Effector memory CD8-positive, alpha-beta T cell (primary cell): ENCODE results near the gene LDLRAD4.

Source experiments
- ATAC-seq: fragments of 150-1000 bp; cut with Tn5 transposase; replicated peaks from 2 replicates; pipeline ENCODE4 v1.10.0; 2021; ENCODE audit warnings: mild to moderate bottlenecking, moderate library complexity
- DNase-seq, 3 experiments: peaks; one replicate each; pipeline ENCODE4 v3.0.0; 2021
- H3K27ac Mint-ChIP-seq, 2 donors: one replicate each; pipeline ENCODE4 v1.8.0; 2022; ENCODE audit warnings: mild to moderate bottlenecking in 2 of 2, mixed read lengths in 2 of 2, moderate library complexity in 2 of 2
- H3K27me3 Mint-ChIP-seq, 2 donors: one replicate each; pipeline ENCODE4 v1.8.0; 2022; ENCODE audit warnings: mixed read lengths in 2 of 2
- H3K36me3 Mint-ChIP-seq: one replicate; pipeline ENCODE4 v1.8.0; 2022; ENCODE audit warnings: mild to moderate bottlenecking, moderate library complexity, mixed read lengths; ENCODE audit not compliant: insufficient read depth
- H3K4me1 Mint-ChIP-seq, 2 donors: one replicate each; pipeline ENCODE4 v1.8.0; 2022; ENCODE audit warnings: low read depth in 2 of 2, mixed read lengths in 2 of 2
- H3K4me3 Mint-ChIP-seq, 2 donors: one replicate each; pipeline ENCODE4 v1.8.0; 2022; ENCODE audit warnings: mild to moderate bottlenecking in 2 of 2, mixed read lengths in 2 of 2, moderate library complexity in 2 of 2
- H3K9me3 Mint-ChIP-seq, 2 donors: one replicate each; pipeline ENCODE4 v1.8.0; 2022; ENCODE audit warnings: mixed read lengths in 2 of 2

The LDLRAD4 gene

DNA sequence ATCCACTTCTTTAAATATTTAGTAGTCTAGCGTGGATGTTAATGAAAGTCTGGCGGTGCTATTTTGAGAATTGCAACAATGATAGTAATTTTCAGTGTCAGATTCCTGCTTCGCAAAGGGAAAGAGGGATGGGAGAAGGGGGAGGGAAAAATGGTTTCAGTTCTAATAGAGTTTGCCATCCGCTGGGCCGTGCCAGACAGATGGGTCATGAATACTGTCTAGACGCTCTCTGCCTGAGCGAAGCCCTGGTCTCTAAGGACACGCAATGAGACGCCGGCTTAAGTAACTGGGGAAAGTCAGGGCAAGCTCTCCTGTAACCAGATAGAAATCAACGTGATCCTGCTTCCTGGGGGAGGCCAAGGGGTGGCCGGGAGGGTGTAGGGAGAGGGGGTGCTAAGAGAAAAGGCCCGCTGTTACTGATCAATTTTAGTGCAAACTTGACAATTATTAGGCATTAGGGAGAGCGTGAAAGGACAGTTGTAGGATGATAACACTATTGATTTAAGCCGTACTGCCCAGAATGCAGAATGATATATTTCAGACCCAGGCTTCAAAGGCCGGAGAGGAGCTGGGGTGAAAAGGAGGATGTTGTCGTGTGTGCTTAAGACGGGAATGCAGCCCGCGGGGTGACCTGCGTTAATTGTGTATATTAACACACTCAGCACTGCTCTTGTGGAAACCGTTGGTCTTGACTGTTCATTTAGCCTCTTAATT lies 229.2 kb downstream of the LDLRAD4 start:
- H3K36me3 Mint-ChIP-seq = no peaks in the 10 kb centered on the region
- H3K4me1 Mint-ChIP-seq = peaks cover 0 to 8% of the 10 kb centered on the region in 2 donors
- H3K4me3 Mint-ChIP-seq = no peak overlapping the region
- peaks cover 0 to 14% of the 10 kb centered on the region in 2 donors for H3K27me3 Mint-ChIP-seq
- no peak for DNase-seq
- H3K27ac Mint-ChIP-seq = no peak overlapping the region
- no peaks in the 10 kb centered on the region for H3K9me3 Mint-ChIP-seq
- no peak for ATAC-seq

DNA sequence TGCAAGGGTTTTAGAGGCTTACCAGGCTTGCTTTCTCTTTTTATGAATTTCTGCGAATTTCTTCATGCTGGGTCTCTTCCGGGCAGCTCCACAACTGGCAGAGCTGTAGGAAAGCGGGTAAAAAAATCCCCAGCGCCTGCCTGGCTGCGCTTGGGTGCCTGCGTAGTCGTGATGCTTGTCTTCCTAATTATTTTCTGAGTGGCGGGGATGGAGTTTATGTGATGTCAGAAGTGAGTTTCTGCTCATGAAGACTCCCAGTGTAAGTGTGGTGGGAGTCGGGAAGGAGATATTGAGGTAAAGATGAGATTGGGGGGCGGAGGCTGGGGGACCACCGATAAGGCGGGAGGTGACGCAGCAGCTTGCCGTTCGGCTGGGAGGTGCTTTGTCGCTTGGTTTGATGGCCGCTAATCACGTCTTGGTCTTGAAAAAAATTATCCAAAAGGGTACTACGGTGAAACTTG lies 229.8 kb downstream of the LDLRAD4 start:
- Mint-ChIP-seq H3K27me3 (peaks cover 0 to 11% of the 10 kb centered on the region in 2 donors), H3K4me3 (no peak overlapping the region), H3K4me1 (peaks cover 0 to 7% of the 10 kb centered on the region in 2 donors), H3K36me3 (no peaks in the 10 kb centered on the region), H3K9me3 (no peaks in the 10 kb centered on the region), H3K27ac (no peak overlapping the region)
- DNase-seq (no peak), ATAC-seq (no peak)

DNA sequence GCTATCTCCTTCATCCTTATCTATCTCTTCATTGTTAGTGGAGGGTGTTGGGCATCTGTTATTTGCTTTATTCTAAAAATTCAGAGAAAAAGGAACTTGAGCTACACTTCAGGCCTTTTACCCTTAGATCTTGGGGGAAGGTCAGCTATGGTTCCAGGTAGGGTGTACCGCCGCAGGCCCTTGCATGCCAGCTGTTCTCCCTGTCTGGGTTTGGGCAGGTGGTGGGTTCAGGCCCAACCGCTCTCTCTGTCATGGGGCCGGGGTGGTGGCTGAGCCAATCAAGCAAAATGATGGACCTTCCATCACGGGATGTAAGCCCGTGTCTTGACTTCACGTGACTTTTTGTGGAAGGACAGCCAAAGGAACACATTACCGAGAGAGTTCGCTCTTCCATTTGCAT lies 231.1 kb downstream of the LDLRAD4 start:
- Mint-ChIP-seq H3K4me3 (no peak overlapping the region), H3K27ac (no peak overlapping the region), H3K27me3 (peaks cover 7 to 12% of the 10 kb centered on the region in 2 donors), H3K36me3 (no peaks in the 10 kb centered on the region), H3K9me3 (no peaks in the 10 kb centered on the region), H3K4me1 (peaks cover 10 to 11% of the 10 kb centered on the region in 2 donors)
- DNase-seq = no peak
- ATAC-seq = no peak

DNA sequence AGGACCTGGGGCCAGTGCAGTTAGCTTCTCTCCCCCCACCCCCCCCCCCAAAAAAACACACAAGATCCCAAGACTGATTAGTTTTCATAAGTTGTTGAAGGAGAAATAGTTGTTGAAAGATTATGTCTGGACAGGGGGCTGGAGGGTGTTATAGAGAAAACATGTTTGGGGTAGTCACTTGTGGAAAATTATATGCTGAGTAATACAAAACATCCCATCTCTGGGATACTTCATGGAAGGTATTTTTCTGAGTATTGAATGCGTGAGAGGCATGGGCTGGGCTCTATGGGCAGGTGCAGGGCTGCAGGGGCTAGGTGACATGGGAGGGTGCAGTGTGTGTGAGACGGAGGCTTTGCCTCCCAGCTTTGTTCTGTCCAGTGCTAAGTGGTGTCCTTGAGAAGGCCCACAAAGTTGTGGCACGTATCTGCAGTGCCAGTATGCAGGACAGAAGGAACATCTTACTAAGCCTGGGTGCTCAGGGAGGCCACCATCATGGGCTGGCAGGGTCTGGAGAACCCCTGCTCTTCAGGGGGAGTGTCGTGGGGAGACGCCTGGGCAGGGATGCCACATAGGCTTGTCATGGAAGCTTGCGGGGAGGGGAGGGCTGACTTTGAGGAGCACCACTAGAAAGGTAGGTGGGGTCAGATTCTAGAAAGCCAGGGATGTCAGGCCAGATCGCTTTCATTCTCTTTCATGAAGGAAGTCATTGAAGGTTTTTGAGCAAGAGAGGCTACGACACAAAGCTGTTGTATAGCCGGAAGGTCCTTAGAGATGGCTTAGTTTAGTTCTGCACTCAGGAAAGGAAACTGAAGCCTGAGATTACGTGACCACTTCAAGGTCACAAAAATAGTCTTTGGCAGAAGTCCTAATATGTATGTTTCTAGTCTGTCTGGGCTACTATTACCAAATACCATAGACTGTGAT lies 232.0 kb downstream of the LDLRAD4 start:
- H3K9me3 Mint-ChIP-seq = no peaks in the 10 kb centered on the region

DNA sequence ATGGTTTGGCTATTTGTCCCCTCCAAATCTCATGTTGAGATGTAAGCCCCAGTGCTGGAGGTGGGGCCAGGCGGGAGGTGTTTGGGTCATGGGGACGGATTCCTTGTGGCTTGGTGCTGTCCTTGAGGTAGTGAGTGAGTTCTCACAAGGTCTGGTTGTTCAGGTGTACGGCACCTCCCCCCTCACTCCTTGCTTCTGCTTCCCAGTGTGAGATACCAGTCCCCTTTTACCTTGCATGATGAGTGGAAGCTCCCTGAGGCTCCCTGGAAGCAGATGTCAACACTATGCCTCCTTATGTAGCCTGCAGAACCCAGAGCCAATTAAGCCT lies 232.6 kb downstream of the LDLRAD4 start:
- no peaks in the 10 kb centered on the region for H3K9me3 Mint-ChIP-seq

More for the DNA sequence above, 232.0 kb downstream of the LDLRAD4 start:
- DNase-seq = no peak
- ATAC-seq = no peak
- no peak overlapping the region for H3K27ac Mint-ChIP-seq
- peaks cover 12% of the 10 kb centered on the region in 2 donors for H3K4me1 Mint-ChIP-seq
- H3K4me3 Mint-ChIP-seq = no peak overlapping the region
- H3K36me3 Mint-ChIP-seq = no peaks in the 10 kb centered on the region
- H3K27me3 Mint-ChIP-seq = peaks cover 10 to 14% of the 10 kb centered on the region in 2 donors

DNA sequence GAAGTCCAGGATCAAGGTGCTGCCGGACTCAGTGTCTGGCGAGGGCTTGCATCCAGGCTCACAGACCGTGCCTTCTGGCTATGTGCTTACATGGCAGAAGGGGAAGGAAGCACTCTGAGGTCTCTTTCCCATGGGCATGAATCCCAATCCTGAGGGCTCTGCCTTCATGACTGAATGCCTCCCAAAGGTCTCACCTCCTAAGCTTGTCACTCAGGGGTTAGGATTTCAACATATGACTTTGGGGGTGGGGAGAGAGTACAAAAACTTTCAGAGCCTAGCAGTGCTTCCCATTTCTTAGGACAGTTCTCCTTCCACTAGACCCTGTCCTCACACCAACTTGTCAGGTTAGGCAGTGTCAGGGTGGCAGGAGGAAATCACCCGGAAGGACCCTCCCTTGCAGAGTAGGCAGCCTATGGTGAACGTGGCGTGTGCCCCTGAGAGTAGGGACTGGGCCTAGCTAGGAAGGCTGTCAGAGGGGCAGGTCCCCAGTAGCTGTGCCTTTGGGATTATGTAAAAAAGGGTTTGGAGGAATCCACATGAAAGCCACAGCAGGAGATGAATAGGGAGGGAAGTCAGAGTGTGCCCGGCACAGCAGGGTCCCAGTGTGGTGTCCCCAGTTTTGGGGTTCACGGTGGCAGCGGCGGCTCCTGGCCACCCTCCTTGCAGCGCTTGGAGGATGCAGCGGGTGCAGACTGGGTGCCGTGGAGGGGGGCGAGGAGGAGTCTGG lies 233.3 kb downstream of the LDLRAD4 start:
- H3K27me3 Mint-ChIP-seq = peaks cover 10 to 14% of the 10 kb centered on the region in 2 donors
- peaks cover 22% of the 10 kb centered on the region in 2 donors for H3K4me1 Mint-ChIP-seq
- H3K4me3 Mint-ChIP-seq = no peak overlapping the region
- H3K36me3 Mint-ChIP-seq = no peaks in the 10 kb centered on the region
- H3K9me3 Mint-ChIP-seq = no peaks in the 10 kb centered on the region
- DNase-seq (no peak), ATAC-seq (no peak)
- no peak overlapping the region for H3K27ac Mint-ChIP-seq

More for the DNA sequence above, 232.6 kb downstream of the LDLRAD4 start:
- no peak overlapping the region for H3K27ac Mint-ChIP-seq
- DNase-seq = no peak
- no peak overlapping the region for H3K4me3 Mint-ChIP-seq
- H3K4me1 Mint-ChIP-seq = peaks cover 18% of the 10 kb centered on the region in 2 donors
- no peaks in the 10 kb centered on the region for H3K36me3 Mint-ChIP-seq
- H3K27me3 Mint-ChIP-seq = peaks cover 10 to 14% of the 10 kb centered on the region in 2 donors
- no peak for ATAC-seq

DNA sequence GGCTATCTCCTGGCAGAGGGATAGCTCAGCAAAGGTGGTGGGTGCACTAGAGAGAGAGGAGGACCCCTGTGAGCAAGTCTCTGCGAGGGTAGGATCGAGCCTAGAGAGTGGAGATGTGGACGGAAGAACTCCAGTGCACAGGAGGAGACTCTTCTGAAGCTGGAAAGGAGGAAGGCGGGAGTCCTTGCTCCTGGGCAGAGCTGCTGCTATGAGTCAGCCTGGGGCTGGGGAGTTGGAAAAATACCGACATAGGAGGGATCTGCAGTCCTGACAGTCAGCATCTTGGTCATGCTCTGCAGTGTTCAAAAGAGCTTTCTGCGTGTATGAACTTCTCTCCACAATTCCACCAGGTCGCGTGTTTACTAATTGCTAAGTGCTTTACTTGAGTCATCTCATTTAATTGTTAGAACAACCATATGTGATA lies 233.8 kb downstream of the LDLRAD4 start:
- DNase-seq (no peak), ATAC-seq (no peak)
- Mint-ChIP-seq H3K27me3 (peaks cover 10 to 14% of the 10 kb centered on the region in 2 donors), H3K4me3 (no peak overlapping the region), H3K9me3 (no peaks in the 10 kb centered on the region), H3K4me1 (peaks cover 24 to 27% of the 10 kb centered on the region in 2 donors), H3K36me3 (no peaks in the 10 kb centered on the region), H3K27ac (no peak overlapping the region)

DNA sequence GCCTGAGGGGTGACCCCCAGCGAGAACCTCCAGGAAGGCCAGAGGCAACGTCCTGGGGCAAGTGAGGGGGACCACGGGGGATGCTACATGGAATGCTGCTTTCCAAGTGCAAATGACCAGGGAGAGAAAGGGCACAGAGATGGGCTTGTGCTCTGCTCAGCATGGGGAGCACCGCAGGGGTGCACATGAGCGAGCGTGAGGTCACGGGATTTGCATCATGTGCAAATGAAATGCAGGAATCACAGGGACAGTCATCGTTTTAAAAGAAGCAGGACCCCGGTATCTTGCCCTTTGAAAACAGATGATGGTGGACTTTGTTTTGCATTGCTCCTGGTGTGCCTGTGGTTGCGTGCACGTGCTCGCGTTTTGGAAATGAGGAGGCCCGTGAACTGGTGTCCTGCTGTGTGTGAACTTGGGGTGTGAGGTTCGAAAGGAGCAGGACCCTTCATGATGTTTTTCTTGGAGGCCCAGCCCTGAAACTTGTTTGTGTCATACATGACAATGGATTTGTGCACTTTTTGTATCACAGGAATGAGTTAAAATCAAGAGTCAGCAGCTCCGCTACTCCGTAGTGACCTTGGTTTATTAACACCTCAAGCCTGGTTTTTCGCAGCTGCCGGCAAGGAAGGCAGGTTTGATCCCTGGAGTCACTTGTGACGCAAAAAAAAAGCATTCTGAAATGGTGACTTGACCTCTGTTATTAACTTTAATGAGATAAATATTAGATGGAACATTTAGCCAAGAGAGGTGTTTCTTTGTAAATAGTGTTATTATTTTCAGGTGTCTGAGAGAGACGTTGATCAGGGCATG lies 234.5 kb downstream of the LDLRAD4 start:
- Mint-ChIP-seq H3K27ac (no peak overlapping the region), H3K27me3 (peaks cover 10 to 14% of the 10 kb centered on the region in 2 donors), H3K4me3 (no peak overlapping the region), H3K36me3 (no peaks in the 10 kb centered on the region), H3K4me1 (peaks cover 26 to 27% of the 10 kb centered on the region in 2 donors), H3K9me3 (no peaks in the 10 kb centered on the region)
- no peak for ATAC-seq
- no peak for DNase-seq

DNA sequence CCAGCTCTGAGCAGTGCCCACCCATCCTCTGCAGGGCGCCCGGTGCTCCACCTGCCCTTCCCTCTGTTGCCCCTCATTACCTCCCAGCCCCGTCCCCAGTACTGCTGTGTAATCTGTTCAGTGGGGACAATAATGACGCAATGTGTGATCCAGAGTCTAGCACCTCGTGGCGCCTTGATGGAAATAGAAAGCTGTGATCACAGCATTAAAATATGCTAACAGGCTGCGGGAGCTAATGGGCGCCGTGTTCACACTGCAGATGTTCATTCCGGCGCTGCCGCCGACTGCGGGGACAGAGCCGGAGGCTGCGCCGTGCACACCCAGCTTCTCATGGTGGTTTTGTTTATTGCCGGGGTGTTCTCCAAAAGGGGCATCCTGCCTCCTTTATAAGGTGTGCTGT lies 235.2 kb downstream of the LDLRAD4 start:
- Mint-ChIP-seq H3K4me3 (no peak overlapping the region), H3K4me1 (peaks cover 26 to 27% of the 10 kb centered on the region in 2 donors), H3K9me3 (no peaks in the 10 kb centered on the region), H3K27me3 (peaks cover 10 to 14% of the 10 kb centered on the region in 2 donors), H3K27ac (no peak overlapping the region), H3K36me3 (no peaks in the 10 kb centered on the region)
- DNase-seq (no peak), ATAC-seq (peak; percentile 22)

DNA sequence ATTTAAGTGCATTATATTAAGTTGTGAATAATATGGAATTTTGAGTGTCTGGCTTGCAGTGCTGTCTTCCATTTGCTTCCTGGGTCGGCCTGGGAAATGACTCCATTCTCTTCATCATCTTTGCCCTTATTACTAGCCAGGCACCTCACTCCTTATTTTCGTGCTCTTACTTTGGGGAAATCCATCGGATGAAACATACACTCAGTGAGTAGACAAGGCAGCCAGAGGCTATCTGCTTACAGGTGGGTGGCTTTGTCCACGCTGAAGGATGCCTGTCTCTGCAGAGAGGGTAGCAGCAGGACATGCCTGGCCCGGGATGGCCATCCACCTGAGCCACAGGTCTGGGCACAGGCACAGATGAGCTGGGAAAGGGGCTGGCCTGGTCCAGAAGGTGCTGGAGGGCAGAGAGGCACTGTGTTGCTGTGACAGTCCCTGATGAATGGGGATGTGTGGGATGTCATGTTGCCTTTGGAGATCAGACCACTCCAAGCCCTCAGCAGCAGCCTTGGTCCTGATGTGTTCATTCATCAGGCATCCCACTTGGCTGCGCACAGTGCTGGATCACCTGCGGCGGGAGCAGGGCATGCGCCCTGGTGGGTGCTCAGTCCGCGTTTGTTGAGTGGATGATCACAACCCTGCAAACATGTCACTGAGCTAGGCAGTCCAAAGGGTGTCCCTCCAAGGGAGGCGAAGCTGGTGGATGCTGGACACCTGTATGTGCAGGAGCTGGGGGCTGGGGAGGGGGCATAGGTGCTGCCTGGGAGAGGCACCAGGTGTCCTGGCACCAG lies 236.0 kb downstream of the LDLRAD4 start:
- Mint-ChIP-seq H3K27ac (peak overlapping the region in 1 of 2 donors; percentile 30), H3K9me3 (no peaks in the 10 kb centered on the region), H3K4me3 (no peak overlapping the region), H3K4me1 (peaks cover 26 to 27% of the 10 kb centered on the region in 2 donors), H3K36me3 (no peaks in the 10 kb centered on the region), H3K27me3 (peaks cover 10 to 14% of the 10 kb centered on the region in 2 donors)
- DNase-seq (no peak), ATAC-seq (no peak)

DNA sequence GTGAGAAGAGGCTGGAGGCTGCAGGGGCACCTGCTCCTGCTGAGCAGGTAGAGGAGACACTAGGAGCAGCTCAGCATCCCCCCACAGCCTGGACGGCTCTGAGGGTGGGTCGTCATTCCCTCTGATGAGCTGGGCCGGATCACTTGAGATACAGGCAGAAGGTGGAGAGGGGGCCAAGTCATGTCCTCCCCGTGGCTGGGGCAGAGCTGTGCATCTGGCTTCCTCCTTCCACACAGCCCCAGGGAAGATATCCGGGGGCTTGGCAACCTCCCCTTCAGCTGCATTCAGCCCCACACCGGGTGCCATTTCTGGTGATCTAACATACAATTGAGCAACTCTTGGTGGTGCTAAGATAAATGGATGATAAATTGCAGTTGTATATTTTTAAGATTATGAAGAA lies 236.9 kb downstream of the LDLRAD4 start:
- Mint-ChIP-seq H3K27ac (peak overlapping the region; percentile 29 to 50), H3K36me3 (no peaks in the 10 kb centered on the region), H3K4me1 (peaks cover 25 to 27% of the 10 kb centered on the region in 2 donors), H3K27me3 (peaks cover 10 to 14% of the 10 kb centered on the region in 2 donors), H3K9me3 (no peaks in the 10 kb centered on the region), H3K4me3 (peak overlapping the region in 1 of 2 donors; percentile 22)
- ATAC-seq (no peak), DNase-seq (no peak)

DNA sequence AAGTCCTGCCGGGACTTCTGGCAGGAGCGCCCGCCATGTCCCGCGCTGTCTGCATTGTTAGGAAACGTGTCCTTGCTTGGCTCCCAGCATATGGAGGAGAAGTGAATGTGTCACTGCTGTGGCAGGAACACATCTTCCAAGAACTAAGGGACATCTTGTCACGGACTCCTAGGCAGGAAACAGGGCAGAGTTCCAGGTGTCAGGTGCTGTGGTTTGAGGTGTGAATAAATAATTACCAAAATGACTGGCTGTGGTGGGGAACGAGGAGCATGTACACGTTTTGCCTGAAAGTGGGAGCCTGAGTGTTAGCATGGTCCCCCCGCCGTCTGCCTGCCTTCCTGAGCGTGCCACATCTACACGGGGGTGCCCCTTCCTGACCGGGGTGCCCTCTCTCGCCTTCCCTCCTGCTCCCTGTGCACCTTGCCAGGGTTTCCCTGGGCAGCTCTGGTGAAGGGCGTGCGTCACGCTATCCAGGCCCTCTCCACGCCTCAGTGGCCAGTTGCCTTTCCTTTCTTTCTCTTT lies 237.5 kb downstream of the LDLRAD4 start:
- ATAC-seq (peak; percentile 79), DNase-seq (peak in 2 of 3 experiments; percentile 5 to 23)
- no peaks in the 10 kb centered on the region for H3K36me3 Mint-ChIP-seq
- H3K9me3 Mint-ChIP-seq = no peaks in the 10 kb centered on the region
- H3K27me3 Mint-ChIP-seq = peaks cover 10 to 14% of the 10 kb centered on the region in 2 donors
- peak overlapping the region; percentile 29 to 50 for H3K27ac Mint-ChIP-seq
- peak overlapping the region; percentile 22 to 39 for H3K4me3 Mint-ChIP-seq
- peaks cover 26 to 30% of the 10 kb centered on the region in 2 donors for H3K4me1 Mint-ChIP-seq
